ENCODE data around the gene ERBB3.

Gene ERBB3

DNA sequence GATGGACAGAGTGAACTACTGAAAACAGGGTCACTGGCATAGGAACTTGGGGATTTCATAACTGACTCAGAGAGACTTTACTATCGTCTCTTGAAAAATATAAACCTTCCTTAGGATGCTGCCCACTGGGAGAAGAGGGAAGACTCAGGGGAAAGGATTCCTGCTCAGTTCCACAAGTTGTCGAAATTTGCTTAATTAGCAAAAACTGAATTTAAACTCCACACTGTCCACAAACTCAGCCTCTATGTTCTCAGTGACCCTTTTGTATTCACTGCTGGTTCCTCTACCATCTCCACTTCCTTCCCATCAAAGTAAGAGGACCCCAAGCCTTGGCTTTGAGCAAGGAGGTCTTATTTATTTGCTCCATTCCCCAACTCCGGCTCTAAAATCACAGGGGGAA lies 65.3 kb downstream of the ERBB3 start:
- Histone ChIP-seq H3K27ac (no peak overlapping the region), H3K4me3 (no peak overlapping the region)
- no peak for TF ChIP-seq CTCF (IDR thresholded peaks at IDR 0.05)
- DNase-seq (ENCODE audit: low spot score), result no peak

DNA sequence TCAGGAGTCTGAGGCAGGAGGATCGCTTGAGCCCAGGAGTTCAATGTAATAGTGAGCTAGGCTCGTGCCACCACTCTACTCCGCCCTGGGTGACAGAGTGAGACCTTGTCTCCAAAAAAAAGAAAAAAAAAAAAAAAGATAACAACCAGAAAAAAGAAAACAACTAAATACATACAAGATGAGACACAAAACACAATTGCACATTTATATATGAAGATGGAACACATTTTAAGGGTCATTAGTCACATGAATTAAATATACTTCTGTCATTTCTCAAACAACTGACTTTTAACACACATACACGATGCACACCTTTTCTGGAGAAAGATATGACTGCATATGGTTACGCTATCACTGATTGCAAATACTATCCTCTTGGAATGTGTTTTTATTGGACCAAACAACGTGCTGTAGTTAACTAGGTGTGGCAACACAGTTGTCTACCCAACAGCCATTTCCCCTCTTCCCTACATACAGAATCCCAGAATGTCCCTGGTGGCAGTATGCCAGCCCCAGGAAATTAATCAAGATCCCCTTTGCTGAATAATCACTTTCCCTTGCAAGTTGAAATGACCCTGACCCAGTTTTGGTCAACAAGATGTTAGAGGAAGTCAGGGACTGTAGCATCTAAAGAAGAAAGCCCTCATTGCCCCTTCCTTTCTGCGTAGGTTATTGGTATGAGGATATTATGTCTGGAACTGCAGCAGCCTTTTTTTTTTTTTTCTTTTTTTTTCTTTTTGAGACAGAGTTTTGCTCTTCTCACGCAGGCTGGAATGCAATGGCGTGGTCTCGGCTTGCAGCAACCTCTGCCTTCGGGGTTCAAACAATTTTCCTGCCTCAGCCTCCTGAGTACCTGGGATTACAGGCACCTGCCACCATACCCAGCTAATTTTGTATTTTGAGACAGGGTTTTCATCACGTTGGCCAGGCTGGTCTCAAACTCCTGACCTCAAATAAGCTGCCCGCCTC lies 66.8 kb downstream of the ERBB3 start:
- Histone ChIP-seq H3K4me3 (no peak overlapping the region), H3K27ac (peak overlapping the region in 1 of 2 donors; percentile 72)
- DNase-seq (ENCODE audit: low spot score), result no peak
- TF ChIP-seq CTCF (IDR thresholded peaks at IDR 0.05), result no peak

GRCh38 chr12:56150563-56150962 lies 70.6 kb downstream of the ERBB3 start:
- TF ChIP-seq CTCF (IDR thresholded peaks at IDR 0.05), result no peak
- Histone ChIP-seq H3K27ac (no peak overlapping the region), H3K4me3 (no peak overlapping the region)
- DNase-seq (ENCODE audit: low spot score), result no peak

- Histone ChIP-seq H3K27ac (peak overlapping the region; percentile 90 to 94), H3K4me3 (peak overlapping the region; percentile 71)
- DNase-seq (ENCODE audit: low spot score), result no peak
- peak; percentile 29 for TF ChIP-seq CTCF (IDR thresholded peaks at IDR 0.05)
Measured at GRCh38 chr12:56151672-56152131, 71.7 kb downstream of the ERBB3 start.

GRCh38 chr12:56152132-56152755 lies 72.3 kb downstream of the ERBB3 start, which contains the start of gene MYL6B:
Gene MYL6B, plus strand, starts transcription at chr12:56152587. Its CDS starts 1,332 bp downstream, at chr12:56153919.
- Histone ChIP-seq H3K27ac (peak within 1 kb of the TSS; percentile 90 to 94), H3K4me3 (peak within 1 kb of the TSS; percentile 71)
- TF ChIP-seq CTCF (IDR thresholded peaks at IDR 0.05), result no peak
- DNase-seq (ENCODE audit: low spot score), result peak; percentile 95
